ENCODE data around the gene ASAP3. TPM values are rescaled to one million over a fixed set of nuclear protein-coding genes. Genes with fewer than 3 reads are reported as not detected.

Gene ASAP3
- total and polyA plus RNA-seq, 12 donors: 15.5 to 58.4 (median 30.4) TPM

GRCh38 chr1:23389837-23390321 is 94.1 kb downstream of the ASAP3 start:
- Histone ChIP-seq H3K36me3 (peaks cover 0 to 12% (median 0%) of the 10 kb centered on the region in 9 donors), H3K27me3 (no peaks in the 10 kb centered on the region), H3K9me3 (no peaks in the 10 kb centered on the region), H3K4me3 (no peak overlapping the region), H3K27ac (no peak overlapping the region), H3K4me1 (peaks cover 0 to 26% (median 18%) of the 10 kb centered on the region in 9 donors)
- DNase-seq (no peak), ATAC-seq (no peak)
- no peak for TF ChIP-seq CTCF (IDR thresholded peaks at IDR 0.05)
- intact Hi-C loops (cut with DNase I): no loop called here
- WGBS, 2 donors: 73 to 76% methylated on average over 9 of the region's 9 CpGs

- 95 to 96% methylated on average over 8 of the region's 8 CpGs for WGBS, 2 donors
- no peak for TF ChIP-seq CTCF (IDR thresholded peaks at IDR 0.05)
- H3K9me3 ChIP-seq: no peaks in the 10 kb centered on the region
- no peak for ATAC-seq
- no peak for DNase-seq
- no peak overlapping the region for H3K27ac ChIP-seq
- H3K27me3 ChIP-seq: no peaks in the 10 kb centered on the region
- H3K4me1 ChIP-seq: peaks cover 6 to 23% (median 16%) of the 10 kb centered on the region in 9 donors
- peaks cover 0 to 19% (median 0%) of the 10 kb centered on the region in 9 donors for H3K36me3 ChIP-seq
- H3K4me3 ChIP-seq: no peak overlapping the region
- intact Hi-C loops (cut with DNase I): no loop called here
These were observed 96.5 kb downstream of the ASAP3 start for GRCh38 chr1:23387494-23387893.

GRCh38 chr1:23385119-23385621 is 98.8 kb downstream of the ASAP3 start:
- no peak for TF ChIP-seq CTCF (IDR thresholded peaks at IDR 0.05)
- H3K9me3 ChIP-seq: no peaks in the 10 kb centered on the region
- peaks cover 6 to 23% (median 21%) of the 10 kb centered on the region in 9 donors for H3K4me1 ChIP-seq
- H3K27me3 ChIP-seq: no peaks in the 10 kb centered on the region
- peak overlapping the region in 4 of 10 donors; percentile 10 to 60 (median 58) for H3K27ac ChIP-seq
- DNase-seq: no peak
- WGBS, 2 donors: 66% methylated on average over 14 of the region's 14 CpGs
- no peak overlapping the region for H3K4me3 ChIP-seq
- intact Hi-C loops (cut with DNase I): no loop called here
- H3K36me3 ChIP-seq: peaks cover 0 to 32% (median 0%) of the 10 kb centered on the region in 9 donors
- no peak for ATAC-seq

GRCh38 chr1:23384312-23385058 is 99.5 kb downstream of the ASAP3 start:
- 71 to 74% methylated on average over 11 of the region's 11 CpGs for WGBS, 2 donors
- intact Hi-C loops (cut with DNase I): no loop called here

More at GRCh38 chr1:23384312-23385058, 99.5 kb downstream of the ASAP3 start:
- peak overlapping the region in 7 of 10 donors; percentile 22 to 60 (median 34) for H3K27ac ChIP-seq
- H3K4me3 ChIP-seq: no peak overlapping the region
- TF ChIP-seq CTCF (IDR thresholded peaks at IDR 0.05): no peak
- no peak for DNase-seq
- peak in 2 of 8 donors; percentile 15 to 43 for ATAC-seq
- no peaks in the 10 kb centered on the region for H3K27me3 ChIP-seq
- H3K36me3 ChIP-seq: peaks cover 0 to 32% (median 0%) of the 10 kb centered on the region in 9 donors
- H3K4me1 ChIP-seq: peaks cover 6 to 27% (median 21%) of the 10 kb centered on the region in 9 donors
- H3K9me3 ChIP-seq: no peaks in the 10 kb centered on the region

Measured in heart right ventricle (tissue), 16 donors.